ENCODE results near the gene SEC61G. TPM values are rescaled to one million over a fixed set of nuclear protein-coding genes. Genes with fewer than 3 reads are reported as not detected.

The SEC61G gene
- 233 and 253 TPM in 2 replicates for total RNA-seq (2014; rRNA removed; shearing (Covaris generic))

GRCh38 chr7:54758702-54759592 is at the start of gene SEC61G:
Gene SEC61G, minus strand, starts transcription at chr7:54759211. Its CDS starts 1,623 bp downstream, at chr7:54757588.
- Histone ChIP-seq H3K27me3 (ENCODE audit: control insufficient read depth, insufficient read depth, low read length) (no peaks in the 10 kb centered on the region), H3K36me3 (replicated peaks; ENCODE audit: control insufficient read depth, insufficient read depth, low read length) (peaks cover 11% of the 10 kb centered on the region), H3K4me3 (ENCODE audit: insufficient read depth, low read depth, low read length) (peak within 1 kb of the TSS; percentile 86)
- peak; percentile 92 for DNase-seq

GRCh38 chr7:54802841-54803240 is 43.8 kb upstream of the SEC61G start:
- Histone ChIP-seq H3K4me3 (ENCODE audit: insufficient read depth, low read depth, low read length) (no peak overlapping the region), H3K36me3 (replicated peaks; ENCODE audit: control insufficient read depth, insufficient read depth, low read length) (no peaks in the 10 kb centered on the region), H3K27me3 (ENCODE audit: control insufficient read depth, insufficient read depth, low read length) (no peaks in the 10 kb centered on the region)
- DNase-seq = no peak

- Histone ChIP-seq H3K27me3 (ENCODE audit: control insufficient read depth, insufficient read depth, low read length) (no peaks in the 10 kb centered on the region), H3K36me3 (replicated peaks; ENCODE audit: control insufficient read depth, insufficient read depth, low read length) (no peaks in the 10 kb centered on the region), H3K4me3 (ENCODE audit: insufficient read depth, low read depth, low read length) (no peak overlapping the region)
- DNase-seq = no peak
These were observed 43.1 kb upstream of the SEC61G start for GRCh38 chr7:54802114-54802513.

- no peak for DNase-seq
- Histone ChIP-seq H3K36me3 (replicated peaks; ENCODE audit: control insufficient read depth, insufficient read depth, low read length) (no peaks in the 10 kb centered on the region), H3K27me3 (ENCODE audit: control insufficient read depth, insufficient read depth, low read length) (no peaks in the 10 kb centered on the region), H3K4me3 (ENCODE audit: insufficient read depth, low read depth, low read length) (no peak overlapping the region)
These were observed 40.8 kb upstream of the SEC61G start for GRCh38 chr7:54799792-54800191.

- Histone ChIP-seq H3K36me3 (replicated peaks; ENCODE audit: control insufficient read depth, insufficient read depth, low read length) (no peaks in the 10 kb centered on the region), H3K27me3 (ENCODE audit: control insufficient read depth, insufficient read depth, low read length) (no peaks in the 10 kb centered on the region), H3K4me3 (ENCODE audit: insufficient read depth, low read depth, low read length) (no peak overlapping the region)
- no peak for DNase-seq
These were observed 39.5 kb upstream of the SEC61G start for GRCh38 chr7:54798530-54798929.

GRCh38 chr7:54796853-54797252 is 37.8 kb upstream of the SEC61G start:
- Histone ChIP-seq H3K27me3 (ENCODE audit: control insufficient read depth, insufficient read depth, low read length) (no peaks in the 10 kb centered on the region), H3K4me3 (ENCODE audit: insufficient read depth, low read depth, low read length) (no peak overlapping the region), H3K36me3 (replicated peaks; ENCODE audit: control insufficient read depth, insufficient read depth, low read length) (no peaks in the 10 kb centered on the region)
- no peak for DNase-seq

GRCh38 chr7:54796150-54796549 is 37.1 kb upstream of the SEC61G start:
- H3K27me3 ChIP-seq (ENCODE audit: control insufficient read depth, insufficient read depth, low read length) = no peaks in the 10 kb centered on the region
- H3K4me3 ChIP-seq (ENCODE audit: insufficient read depth, low read depth, low read length) = no peak overlapping the region
- no peaks in the 10 kb centered on the region for H3K36me3 ChIP-seq (replicated peaks; ENCODE audit: control insufficient read depth, insufficient read depth, low read length)
- no peak for DNase-seq

- Histone ChIP-seq H3K27me3 (ENCODE audit: control insufficient read depth, insufficient read depth, low read length) (no peaks in the 10 kb centered on the region), H3K4me3 (ENCODE audit: insufficient read depth, low read depth, low read length) (no peak overlapping the region), H3K36me3 (replicated peaks; ENCODE audit: control insufficient read depth, insufficient read depth, low read length) (no peaks in the 10 kb centered on the region)
- DNase-seq = no peak
These were observed 33.4 kb upstream of the SEC61G start for GRCh38 chr7:54792383-54792782.

- Histone ChIP-seq H3K27me3 (ENCODE audit: control insufficient read depth, insufficient read depth, low read length) (no peaks in the 10 kb centered on the region), H3K36me3 (replicated peaks; ENCODE audit: control insufficient read depth, insufficient read depth, low read length) (no peaks in the 10 kb centered on the region), H3K4me3 (ENCODE audit: insufficient read depth, low read depth, low read length) (no peak overlapping the region)
- DNase-seq = peak; percentile 73
These were observed 29.7 kb upstream of the SEC61G start for GRCh38 chr7:54788664-54789063.

GRCh38 chr7:54785261-54785660 is 26.2 kb upstream of the SEC61G start:
- no peak overlapping the region for H3K4me3 ChIP-seq (ENCODE audit: insufficient read depth, low read depth, low read length)
- peaks cover 2% of the 10 kb centered on the region; the same call in 1 of the 2 replicates for H3K27me3 ChIP-seq (ENCODE audit: control insufficient read depth, insufficient read depth, low read length)
- H3K36me3 ChIP-seq (replicated peaks; ENCODE audit: control insufficient read depth, insufficient read depth, low read length) = no peaks in the 10 kb centered on the region
- no peak for DNase-seq

- peaks cover 2% of the 10 kb centered on the region; the same call in 1 of the 2 replicates for H3K27me3 ChIP-seq (ENCODE audit: control insufficient read depth, insufficient read depth, low read length)
- no peaks in the 10 kb centered on the region for H3K36me3 ChIP-seq (replicated peaks; ENCODE audit: control insufficient read depth, insufficient read depth, low read length)
- H3K4me3 ChIP-seq (ENCODE audit: insufficient read depth, low read depth, low read length) = no peak overlapping the region
- DNase-seq = no peak
These were observed 24.9 kb upstream of the SEC61G start for GRCh38 chr7:54783952-54784351.

GRCh38 chr7:54782829-54783228 is 23.8 kb upstream of the SEC61G start:
- H3K27me3 ChIP-seq (ENCODE audit: control insufficient read depth, insufficient read depth, low read length) = peaks cover 2% of the 10 kb centered on the region; the same call in 1 of the 2 replicates
- H3K36me3 ChIP-seq (replicated peaks; ENCODE audit: control insufficient read depth, insufficient read depth, low read length) = no peaks in the 10 kb centered on the region
- no peak overlapping the region for H3K4me3 ChIP-seq (ENCODE audit: insufficient read depth, low read depth, low read length)
- no peak for DNase-seq

GRCh38 chr7:54782314-54782713 is 23.3 kb upstream of the SEC61G start:
- DNase-seq = no peak
- no peak overlapping the region for H3K4me3 ChIP-seq (ENCODE audit: insufficient read depth, low read depth, low read length)
- H3K36me3 ChIP-seq (replicated peaks; ENCODE audit: control insufficient read depth, insufficient read depth, low read length) = no peaks in the 10 kb centered on the region
- peaks cover 2% of the 10 kb centered on the region; the same call in 1 of the 2 replicates for H3K27me3 ChIP-seq (ENCODE audit: control insufficient read depth, insufficient read depth, low read length)

- Histone ChIP-seq H3K36me3 (replicated peaks; ENCODE audit: control insufficient read depth, insufficient read depth, low read length) (no peaks in the 10 kb centered on the region), H3K4me3 (ENCODE audit: insufficient read depth, low read depth, low read length) (no peak overlapping the region)
These were observed 22.3 kb upstream of the SEC61G start for GRCh38 chr7:54781134-54781920.

GRCh38 chr7:54780490-54780889 is 21.5 kb upstream of the SEC61G start:
- H3K27me3 ChIP-seq (ENCODE audit: control insufficient read depth, insufficient read depth, low read length) = peaks cover 2% of the 10 kb centered on the region; the same call in 1 of the 2 replicates
- no peaks in the 10 kb centered on the region for H3K36me3 ChIP-seq (replicated peaks; ENCODE audit: control insufficient read depth, insufficient read depth, low read length)
- H3K4me3 ChIP-seq (ENCODE audit: insufficient read depth, low read depth, low read length) = no peak overlapping the region
- DNase-seq = no peak

More at GRCh38 chr7:54781134-54781920, 22.3 kb upstream of the SEC61G start:
- DNase-seq = no peak
- H3K27me3 ChIP-seq (ENCODE audit: control insufficient read depth, insufficient read depth, low read length) = peaks cover 2% of the 10 kb centered on the region; the same call in 1 of the 2 replicates
